ENCODE data around the gene GPC2.
"Not testable (repeated sequence)": the region's sequence is repeated elsewhere in the genome, so short reads cannot be mapped to it uniquely, and the experiment has no call there.

DNA sequence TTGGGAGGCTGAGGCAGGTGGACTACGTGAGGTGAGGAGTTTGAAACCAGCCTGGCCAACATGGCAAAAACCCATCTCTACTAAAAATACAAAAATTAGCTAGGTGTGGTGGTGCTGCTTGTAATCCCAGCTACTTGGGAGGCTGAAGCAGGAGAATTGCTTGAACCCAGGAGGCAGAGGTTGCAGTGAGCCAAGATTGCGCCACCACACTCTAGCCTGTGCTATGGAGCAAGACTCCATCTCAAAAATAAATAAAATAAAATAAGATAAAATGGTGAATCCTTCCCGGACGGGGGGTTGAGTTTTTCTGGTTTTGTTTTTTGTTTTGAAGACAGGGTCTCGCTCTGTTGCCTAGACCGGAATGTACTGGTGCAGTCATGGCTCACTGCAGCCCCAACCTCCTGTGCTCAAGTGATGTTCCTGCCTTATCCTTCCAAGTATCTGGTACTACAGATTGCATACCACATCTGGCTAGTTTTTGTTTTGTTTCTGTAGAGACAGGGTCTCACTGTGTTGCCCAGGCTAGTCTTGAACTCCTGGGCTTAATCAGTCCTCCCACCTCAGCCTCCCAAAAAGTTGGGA is 15.2 kb upstream of the GPC2 start:
- TF ChIP-seq GATA2 (IDR thresholded peaks at IDR 0.05; ENCODE audit: insufficient read depth, insufficient read length, low read depth, low read length); POLR2A (IDR thresholded peaks at IDR 0.05; ENCODE audit: low read depth, low read length); POLR2AphosphoS5 (IDR thresholded peaks at IDR 0.05; ENCODE audit: insufficient read depth, low read depth, low read length): not testable (repeated sequence)
